GM13976 (cell line): ENCODE results near the gene TRIM8.

ENCODE experiments used
- DNase-seq: peaks from one replicate; pipeline ENCODE4 v3.0.0; 2012; ENCODE audit warnings: low spot score
- CTCF ChIP-seq: IDR thresholded peaks from 2 replicates; pipeline ENCODE4 v1.5.1; 2012; ENCODE audit warnings: borderline replicate concordance, mild to moderate bottlenecking; ENCODE audit not compliant: insufficient read depth; ENCODE audit errors: extremely low read depth, missing control alignments, control extremely low read depth
- in situ Hi-C: fragments of 300-500 bp; cut with MboI; formaldehyde crosslinking; loops from one replicate; pipeline ENCODE4 v1.12.0; 2022; ENCODE audit warnings: low sequenced_read_pairs, mixed read lengths, inconsistent platforms; ENCODE audit not compliant: unreplicated experiment

TRIM8 gene

GRCh38 chr10:102632394-102633111 is 11.7 kb upstream of the TRIM8 start:
- in situ Hi-C loops = no loop called here
- no peak for DNase-seq
- no peak for TF ChIP-seq CTCF

DNA sequence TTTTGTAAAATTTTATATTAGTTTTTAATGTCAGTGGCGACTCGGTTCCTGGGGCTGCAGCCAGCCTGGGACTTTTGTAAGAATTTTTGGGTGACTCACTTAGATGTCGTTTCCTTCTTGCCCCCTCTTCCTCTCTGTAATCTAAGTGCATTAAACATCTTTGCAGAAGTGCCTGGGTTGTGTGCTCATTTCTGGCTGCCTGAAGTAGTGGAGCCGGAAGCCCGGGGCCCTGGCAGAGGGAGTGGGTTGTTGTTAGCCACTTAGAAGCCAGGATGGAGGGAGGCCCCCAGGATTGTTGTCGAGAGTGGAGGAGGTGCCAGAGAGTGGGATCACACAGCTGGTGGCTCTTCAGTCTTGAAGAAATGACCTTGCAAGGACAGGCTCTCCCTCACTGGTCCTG is 11.0 kb upstream of the TRIM8 start:
- DNase-seq = no peak
- TF ChIP-seq CTCF = no peak
- in situ Hi-C loops = no loop called here

DNA sequence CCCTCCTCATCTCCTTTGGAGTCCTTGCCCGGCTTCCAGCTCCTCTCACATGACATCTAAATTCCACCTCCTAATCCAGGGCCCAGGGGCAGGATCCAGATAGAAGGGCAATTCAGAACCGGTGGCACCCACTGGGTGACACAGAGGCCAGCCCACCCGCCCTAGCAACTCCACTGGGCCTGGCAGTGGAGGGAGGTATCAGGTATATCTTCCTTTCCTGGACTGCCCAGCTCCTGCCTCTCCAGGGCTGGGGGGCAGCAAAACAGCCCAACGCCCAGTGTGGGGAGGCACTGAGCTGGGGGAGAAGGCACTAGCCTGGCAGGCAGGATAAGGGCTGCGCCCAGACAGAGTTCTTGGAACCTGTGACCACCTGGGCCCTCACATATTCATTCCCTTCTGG is 10.4 kb upstream of the TRIM8 start:
- in situ Hi-C loops = no loop called here
- no peak for TF ChIP-seq CTCF

GRCh38 chr10:102634686-102635085 is 9.6 kb upstream of the TRIM8 start:
- no peak for TF ChIP-seq CTCF
- in situ Hi-C loops = no loop called here
- DNase-seq = no peak

More for the DNA sequence above, 10.4 kb upstream of the TRIM8 start:
- no peak for DNase-seq

DNA sequence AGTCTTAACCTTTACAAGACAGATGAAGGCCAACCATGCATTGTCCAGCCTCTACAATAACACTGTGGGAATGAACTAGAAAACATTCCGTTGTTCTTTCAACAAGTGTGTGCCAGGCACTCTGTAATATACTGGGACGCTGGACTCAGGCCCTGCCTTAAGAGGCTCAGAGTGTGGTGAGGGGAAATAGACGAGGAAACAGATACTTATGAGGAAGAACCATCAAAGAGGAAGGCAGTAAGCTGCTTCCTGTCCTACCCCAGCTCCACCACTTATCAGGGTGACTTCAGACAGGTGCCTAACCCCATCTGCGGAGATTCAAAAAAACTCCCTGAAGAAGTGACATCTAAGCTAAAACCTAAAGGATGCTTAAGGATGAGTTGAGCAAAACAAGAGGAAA is 8.9 kb upstream of the TRIM8 start:
- in situ Hi-C loops = no loop called here
- no peak for DNase-seq

DNA sequence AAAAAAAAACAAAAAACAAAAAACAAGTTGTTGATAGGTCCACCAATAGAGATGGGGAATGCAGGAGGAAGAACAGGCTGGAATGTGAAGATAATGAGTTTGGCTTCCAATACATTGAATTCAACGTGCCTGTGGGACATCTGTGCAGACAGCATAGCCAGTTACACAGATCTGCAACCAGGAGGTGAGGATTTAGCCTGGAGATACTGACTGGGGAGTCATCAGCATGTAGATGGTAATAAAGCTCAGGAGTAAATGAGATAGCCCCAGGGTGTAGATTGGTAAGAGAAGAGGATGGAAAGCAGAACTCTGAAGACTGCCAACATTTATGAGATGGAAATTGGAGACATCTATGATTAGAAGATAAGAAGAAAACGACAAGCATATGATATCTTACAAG is 4.7 kb upstream of the TRIM8 start:
- in situ Hi-C loops = no loop called here
- TF ChIP-seq CTCF = no peak
- DNase-seq = no peak

More for the DNA sequence above, 8.9 kb upstream of the TRIM8 start:
- no peak for TF ChIP-seq CTCF
